Activated T-cell treated with anti-CD3 and anti-CD28 coated beads, Interleukin-2, amount 50 U/mL, for 1 hour (primary cell): ENCODE data around the gene GINS3.

Experiments used
- DNase-seq: peaks from one replicate; pipeline ENCODE4 v3.0.0-alpha.2; 2020

GINS3 gene

GRCh38 chr16:58392215-58393137 is at the start of gene GINS3:
GINS3 (plus strand) TSS chr16:58392471; CDS start chr16:58392602, 131 bp downstream.
- peak; percentile 83 for DNase-seq

- DNase-seq = no peak
These were observed 48.7 kb upstream of the GINS3 start for GRCh38 chr16:58343562-58343961.

GRCh38 chr16:58345574-58346354 is 46.5 kb upstream of the GINS3 start:
- no peak for DNase-seq

- no peak for DNase-seq
These were observed 45.4 kb upstream of the GINS3 start for GRCh38 chr16:58346831-58347371.

- no peak for DNase-seq
These were observed 43.3 kb upstream of the GINS3 start for GRCh38 chr16:58348986-58349385.

GRCh38 chr16:58352690-58353089 is 39.6 kb upstream of the GINS3 start:
- no peak for DNase-seq

- no peak for DNase-seq
These were observed 32.1 kb upstream of the GINS3 start for GRCh38 chr16:58360041-58360634.

GRCh38 chr16:58361726-58362125 is 30.5 kb upstream of the GINS3 start:
- DNase-seq = no peak

GRCh38 chr16:58363746-58364393 is 28.4 kb upstream of the GINS3 start:
- DNase-seq = no peak

GRCh38 chr16:58365623-58366022 is 26.6 kb upstream of the GINS3 start:
- DNase-seq = no peak

- DNase-seq = no peak
These were observed 25.8 kb upstream of the GINS3 start for GRCh38 chr16:58366247-58367031.

- no peak for DNase-seq
These were observed 25.0 kb upstream of the GINS3 start for GRCh38 chr16:58367252-58367651.

GRCh38 chr16:58371841-58372240 is 20.4 kb upstream of the GINS3 start:
- no peak for DNase-seq

GRCh38 chr16:58375386-58375785 is 16.9 kb upstream of the GINS3 start:
- no peak for DNase-seq

- DNase-seq = no peak
These were observed 14.3 kb upstream of the GINS3 start for GRCh38 chr16:58377932-58378331.

GRCh38 chr16:58378401-58378800 is 13.9 kb upstream of the GINS3 start:
- DNase-seq = no peak

- DNase-seq = no peak
These were observed 12.5 kb upstream of the GINS3 start for GRCh38 chr16:58379736-58380135.

- DNase-seq = no peak
These were observed 10.6 kb upstream of the GINS3 start for GRCh38 chr16:58381661-58382060.

- no peak for DNase-seq
These were observed 7.7 kb upstream of the GINS3 start for GRCh38 chr16:58384437-58385055.

GRCh38 chr16:58385218-58385773 is 7.0 kb upstream of the GINS3 start:
- DNase-seq = no peak

- DNase-seq = no peak
These were observed 2.5 kb upstream of the GINS3 start for GRCh38 chr16:58389724-58390123.
